ENCODE measurements around the gene TGFBI.

Gene TGFBI

DNA sequence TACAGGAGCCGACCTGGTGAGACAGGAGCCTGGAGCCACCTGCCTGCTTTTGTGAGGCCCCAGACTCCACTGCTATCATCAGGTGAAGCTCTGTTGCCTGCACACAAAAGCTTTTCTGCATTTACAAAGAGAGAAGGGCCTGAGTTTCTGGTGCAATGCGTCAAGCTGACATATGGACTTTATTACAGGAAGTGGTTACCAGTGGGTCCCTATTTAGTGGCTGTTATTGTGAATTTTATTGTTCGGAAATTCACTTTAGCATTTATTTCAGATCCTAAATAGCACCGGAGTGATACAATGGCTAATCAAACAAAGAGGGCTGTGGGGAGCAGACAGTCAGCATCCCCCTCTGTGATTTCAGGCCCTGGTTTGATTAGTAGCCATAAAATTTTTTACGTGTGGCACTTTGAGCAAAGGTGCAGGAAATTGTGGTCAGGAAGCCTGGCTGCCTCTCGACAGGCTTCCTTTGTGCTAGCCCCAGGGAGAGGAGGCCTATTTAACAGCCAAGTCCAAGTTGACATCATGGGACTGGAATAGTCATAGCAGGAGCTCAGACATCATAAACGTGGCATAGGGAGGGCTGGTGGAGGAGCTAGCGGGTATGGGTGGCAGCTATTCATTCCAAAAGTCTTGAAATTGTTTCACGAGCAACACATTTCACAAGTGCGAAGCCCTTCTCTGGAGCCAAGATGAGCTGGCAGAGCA is 8.4 kb downstream of the TGFBI start:
- no peaks in the 10 kb centered on the region for H3K36me3 ChIP-seq (ENCODE audit: control insufficient read depth, insufficient read depth, low read length)
- H3K27me3 ChIP-seq (replicated peaks; ENCODE audit: control insufficient read depth, insufficient read depth, low read length) = peaks cover 1% of the 10 kb centered on the region; the same call in 1 of the 2 replicates
- TF ChIP-seq, protein P1, sequence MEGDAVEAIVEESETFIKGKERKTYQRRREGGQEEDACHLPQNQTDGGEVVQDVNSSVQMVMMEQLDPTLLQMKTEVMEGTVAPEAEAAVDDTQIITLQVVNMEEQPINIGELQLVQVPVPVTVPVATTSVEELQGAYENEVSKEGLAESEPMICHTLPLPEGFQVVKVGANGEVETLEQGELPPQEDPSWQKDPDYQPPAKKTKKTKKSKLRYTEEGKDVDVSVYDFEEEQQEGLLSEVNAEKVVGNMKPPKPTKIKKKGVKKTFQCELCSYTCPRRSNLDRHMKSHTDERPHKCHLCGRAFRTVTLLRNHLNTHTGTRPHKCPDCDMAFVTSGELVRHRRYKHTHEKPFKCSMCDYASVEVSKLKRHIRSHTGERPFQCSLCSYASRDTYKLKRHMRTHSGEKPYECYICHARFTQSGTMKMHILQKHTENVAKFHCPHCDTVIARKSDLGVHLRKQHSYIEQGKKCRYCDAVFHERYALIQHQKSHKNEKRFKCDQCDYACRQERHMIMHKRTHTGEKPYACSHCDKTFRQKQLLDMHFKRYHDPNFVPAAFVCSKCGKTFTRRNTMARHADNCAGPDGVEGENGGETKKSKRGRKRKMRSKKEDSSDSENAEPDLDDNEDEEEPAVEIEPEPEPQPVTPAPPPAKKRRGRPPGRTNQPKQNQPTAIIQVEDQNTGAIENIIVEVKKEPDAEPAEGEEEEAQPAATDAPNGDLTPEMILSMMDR (IDR thresholded peaks at IDR 0.05; ENCODE audit: insufficient read depth, low read length, poor library complexity, severe bottlenecking) = no peak
- H3K4me3 ChIP-seq (replicated peaks; ENCODE audit: low read depth, low read length) = no peak overlapping the region
- peak; percentile 44 for DNase-seq (ENCODE audit: extremely low read depth, insufficient read length)

DNA sequence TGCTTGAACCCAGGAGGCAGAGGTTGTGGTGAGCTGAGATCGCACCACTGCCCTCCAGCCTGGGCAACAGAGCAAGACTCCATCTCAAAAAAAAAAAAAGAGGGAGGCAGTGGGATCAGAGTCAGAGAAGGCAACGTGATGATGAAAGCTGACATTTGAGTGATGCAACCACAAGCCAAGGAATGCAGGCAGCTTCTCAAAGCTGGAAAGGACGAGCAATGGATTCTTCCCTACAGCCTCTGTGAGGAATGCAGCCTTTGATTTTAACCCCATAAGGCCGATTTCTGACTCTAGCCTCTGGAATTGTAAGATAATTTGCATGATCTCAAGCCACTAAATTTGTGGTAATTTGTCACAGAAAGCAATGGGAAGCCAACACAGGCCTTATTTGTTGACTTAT is 9.8 kb downstream of the TGFBI start:
- no peak for DNase-seq (ENCODE audit: extremely low read depth, insufficient read length)
- peaks cover 1% of the 10 kb centered on the region; the same call in 1 of the 2 replicates for H3K27me3 ChIP-seq (replicated peaks; ENCODE audit: control insufficient read depth, insufficient read depth, low read length)
- H3K36me3 ChIP-seq (ENCODE audit: control insufficient read depth, insufficient read depth, low read length) = no peaks in the 10 kb centered on the region
- H3K4me3 ChIP-seq (replicated peaks; ENCODE audit: low read depth, low read length) = no peak overlapping the region
- TF ChIP-seq, protein P1 (IDR thresholded peaks at IDR 0.05; ENCODE audit: insufficient read depth, low read length, poor library complexity, severe bottlenecking) = no peak

DNA sequence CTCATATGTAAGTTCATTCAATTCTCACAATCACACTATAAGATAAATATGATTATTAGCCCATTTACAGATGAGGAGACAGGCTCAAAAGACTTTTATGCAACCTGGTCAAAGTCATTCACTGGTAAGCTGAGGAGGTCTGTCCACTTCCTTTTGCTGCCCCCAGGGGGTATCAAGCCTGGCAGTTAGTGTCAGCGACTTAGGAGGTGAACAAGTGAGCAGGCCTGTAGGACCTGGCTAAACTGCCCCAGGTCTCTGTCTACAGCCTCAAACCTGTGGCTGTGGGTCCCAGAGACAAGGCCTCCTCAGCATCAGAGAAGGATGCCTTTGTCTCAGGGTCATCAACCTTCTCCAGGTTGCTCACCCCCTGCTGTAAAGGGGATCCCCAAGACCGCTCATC is 10.4 kb downstream of the TGFBI start:
- Histone ChIP-seq H3K27me3 (replicated peaks; ENCODE audit: control insufficient read depth, insufficient read depth, low read length) (peaks cover 4% of the 10 kb centered on the region), H3K36me3 (ENCODE audit: control insufficient read depth, insufficient read depth, low read length) (no peaks in the 10 kb centered on the region), H3K4me3 (replicated peaks; ENCODE audit: low read depth, low read length) (no peak overlapping the region)
- TF ChIP-seq, protein P1 (IDR thresholded peaks at IDR 0.05; ENCODE audit: insufficient read depth, low read length, poor library complexity, severe bottlenecking) = no peak
- DNase-seq (ENCODE audit: extremely low read depth, insufficient read length) = no peak

DNA sequence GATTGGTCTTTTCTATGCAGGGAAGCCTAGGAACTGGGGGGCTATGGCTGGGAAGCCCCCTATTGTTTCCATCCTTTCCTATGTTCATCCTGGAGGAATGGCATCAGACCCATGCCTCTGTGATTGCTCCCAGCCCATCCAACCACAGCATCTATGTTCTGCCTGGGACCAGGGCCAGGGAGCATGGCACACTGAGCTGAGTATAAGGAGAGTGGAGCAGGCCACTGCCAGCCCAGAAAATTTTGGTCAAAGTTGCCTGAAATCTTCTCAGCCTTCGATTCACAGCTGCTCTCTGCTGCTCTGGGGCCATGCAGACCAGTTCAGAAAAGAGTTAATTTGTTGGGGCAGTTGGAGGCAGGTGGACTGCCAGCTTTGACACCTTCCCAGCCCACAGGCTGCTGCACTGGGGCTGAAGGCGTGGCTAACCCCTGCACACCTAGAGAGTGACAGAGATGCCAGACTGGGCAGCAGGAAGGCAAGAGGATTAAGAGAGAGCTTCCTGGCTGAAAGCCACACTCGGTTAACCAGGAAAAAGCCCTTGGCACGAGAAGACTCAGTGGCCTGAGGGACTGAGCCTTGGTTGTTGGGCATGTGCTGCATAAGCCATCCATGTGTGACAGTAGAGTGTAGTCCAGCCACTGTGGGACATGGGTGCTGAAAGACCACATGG is 12.1 kb downstream of the TGFBI start:
- H3K4me3 ChIP-seq (replicated peaks; ENCODE audit: low read depth, low read length) = no peak overlapping the region
- no peak for DNase-seq (ENCODE audit: extremely low read depth, insufficient read length)
- H3K36me3 ChIP-seq (ENCODE audit: control insufficient read depth, insufficient read depth, low read length) = no peaks in the 10 kb centered on the region
- TF ChIP-seq, protein P1 (IDR thresholded peaks at IDR 0.05; ENCODE audit: insufficient read depth, low read length, poor library complexity, severe bottlenecking) = no peak
- H3K27me3 ChIP-seq (replicated peaks; ENCODE audit: control insufficient read depth, insufficient read depth, low read length) = peaks cover 4% of the 10 kb centered on the region

DNA sequence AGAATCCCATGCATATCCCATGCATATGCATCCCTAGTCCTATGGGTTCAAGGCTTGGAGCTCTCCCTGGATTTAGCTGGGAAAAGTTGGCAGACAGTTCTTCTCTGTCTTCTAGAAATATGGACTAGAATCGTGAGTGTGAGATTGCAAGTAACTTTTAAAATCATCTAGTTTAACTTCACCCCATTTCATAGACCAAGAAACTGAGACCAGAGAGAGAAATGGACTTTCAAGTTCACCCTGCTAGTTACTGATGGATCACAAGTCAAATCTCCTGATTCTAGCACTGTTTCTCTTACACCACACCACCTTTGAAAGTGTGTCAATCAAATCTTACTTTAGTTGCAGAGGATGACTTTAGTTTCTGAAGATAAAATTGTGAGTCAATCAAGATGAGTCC is 13.4 kb downstream of the TGFBI start:
- H3K4me3 ChIP-seq (replicated peaks; ENCODE audit: low read depth, low read length) = no peak overlapping the region
- no peak for DNase-seq (ENCODE audit: extremely low read depth, insufficient read length)
- H3K27me3 ChIP-seq (replicated peaks; ENCODE audit: control insufficient read depth, insufficient read depth, low read length) = peaks cover 4% of the 10 kb centered on the region
- no peaks in the 10 kb centered on the region for H3K36me3 ChIP-seq (ENCODE audit: control insufficient read depth, insufficient read depth, low read length)
- TF ChIP-seq, protein P1 (IDR thresholded peaks at IDR 0.05; ENCODE audit: insufficient read depth, low read length, poor library complexity, severe bottlenecking) = no peak

Data from GM06990 (cell line).